ENCODE results near the gene GRK3.

DNA sequence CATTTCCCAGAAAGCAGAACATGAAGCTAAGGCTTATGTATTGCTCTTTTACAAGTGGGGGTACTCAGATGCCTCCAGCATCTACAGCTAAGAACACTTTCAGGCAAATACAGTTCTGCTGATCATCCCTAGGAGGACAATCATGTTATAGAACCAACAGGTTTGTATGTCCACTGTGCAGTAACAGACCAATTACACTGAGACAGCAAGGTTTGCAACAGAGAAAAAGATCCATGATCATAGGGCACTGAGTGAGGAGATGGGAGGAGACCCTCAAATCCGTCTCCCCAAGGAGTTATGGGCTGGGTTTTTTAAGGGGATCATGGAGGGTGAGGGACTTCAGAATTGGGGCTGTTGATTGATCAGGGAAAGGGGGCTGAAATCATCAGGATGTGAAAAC lies 39.1 kb upstream of the GRK3 start:
- TF ChIP-seq, protein P1, sequence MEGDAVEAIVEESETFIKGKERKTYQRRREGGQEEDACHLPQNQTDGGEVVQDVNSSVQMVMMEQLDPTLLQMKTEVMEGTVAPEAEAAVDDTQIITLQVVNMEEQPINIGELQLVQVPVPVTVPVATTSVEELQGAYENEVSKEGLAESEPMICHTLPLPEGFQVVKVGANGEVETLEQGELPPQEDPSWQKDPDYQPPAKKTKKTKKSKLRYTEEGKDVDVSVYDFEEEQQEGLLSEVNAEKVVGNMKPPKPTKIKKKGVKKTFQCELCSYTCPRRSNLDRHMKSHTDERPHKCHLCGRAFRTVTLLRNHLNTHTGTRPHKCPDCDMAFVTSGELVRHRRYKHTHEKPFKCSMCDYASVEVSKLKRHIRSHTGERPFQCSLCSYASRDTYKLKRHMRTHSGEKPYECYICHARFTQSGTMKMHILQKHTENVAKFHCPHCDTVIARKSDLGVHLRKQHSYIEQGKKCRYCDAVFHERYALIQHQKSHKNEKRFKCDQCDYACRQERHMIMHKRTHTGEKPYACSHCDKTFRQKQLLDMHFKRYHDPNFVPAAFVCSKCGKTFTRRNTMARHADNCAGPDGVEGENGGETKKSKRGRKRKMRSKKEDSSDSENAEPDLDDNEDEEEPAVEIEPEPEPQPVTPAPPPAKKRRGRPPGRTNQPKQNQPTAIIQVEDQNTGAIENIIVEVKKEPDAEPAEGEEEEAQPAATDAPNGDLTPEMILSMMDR (IDR thresholded peaks at IDR 0.05; ENCODE audit: low read length) = no peak
- TF ChIP-seq EZH2 (IDR thresholded peaks at IDR 0.05; ENCODE audit: borderline replicate concordance, low read length) = no peak
